ENCODE data around the gene PRKRIP1. TPM values are rescaled to one million over a fixed set of nuclear protein-coding genes. Genes with fewer than 3 reads are reported as not detected.
"Not testable (repeated sequence)": the region's sequence is repeated elsewhere in the genome, so short reads cannot be mapped to it uniquely, and the experiment has no call there.

Gene PRKRIP1
- total and polyA plus RNA-seq, 2 donors (not counting 1 experiment from before 2014, with no cell fraction given), result 13.8 to 16.3 TPM

GRCh38 chr7:102376964-102377466, 19.1 kb upstream of the PRKRIP1 start:
- no peaks in the 10 kb centered on the region for H3K36me3 ChIP-seq (ENCODE audit: control insufficient read depth, insufficient read depth, low read length)
- H2AFZ ChIP-seq (ENCODE audit: low read length), result no peak overlapping the region
- TF ChIP-seq EZH2 (IDR thresholded peaks at IDR 0.05; ENCODE audit: low read length, missing control alignments), result no peak
- TF ChIP-seq CTCF (conservative IDR thresholded peaks at IDR 0.05 in 1 of 2, IDR thresholded peaks at IDR 0.05 in 1 of 2; ENCODE audit: low read depth in 1 of 2, low read length in 2 of 2), result no peak
- H4K20me1 ChIP-seq (ENCODE audit: control insufficient read depth, extremely low read depth, insufficient read depth, low read length), result no peaks in the 10 kb centered on the region
- no peak overlapping the region for H3K4me3 ChIP-seq (replicated peaks in 1 of 4; ENCODE audit: control extremely low read depth in 1 of 4, insufficient read depth in 1 of 4, low read depth in 3 of 4, low read length in 4 of 4)
- H3K9me3 ChIP-seq (ENCODE audit: control insufficient read depth, insufficient read depth, low read depth, low read length), result no peaks in the 10 kb centered on the region
- no peaks in the 10 kb centered on the region for H3K27me3 ChIP-seq (ENCODE audit: control insufficient read depth, insufficient read depth, low read length)
- no peaks in the 10 kb centered on the region for H3K4me1 ChIP-seq (ENCODE audit: control insufficient read depth, extremely low read depth, insufficient read depth, low read length)
- H3K79me2 ChIP-seq (ENCODE audit: control insufficient read depth, insufficient read depth, low read length), result peaks cover 1% of the 10 kb centered on the region
- H3K4me2 ChIP-seq (ENCODE audit: extremely low read depth, insufficient read depth, low read length), result no peak overlapping the region
- H3K27ac ChIP-seq (ENCODE audit: insufficient read depth, low read length), result no peak overlapping the region
- H3K9ac ChIP-seq (ENCODE audit: insufficient read depth, low read length), result no peak overlapping the region
- DNase-seq (ENCODE audit: low read depth in 2 of 2), result no peak

- H3K36me3 ChIP-seq (ENCODE audit: control insufficient read depth, insufficient read depth, low read length); H3K79me2 ChIP-seq (ENCODE audit: control insufficient read depth, insufficient read depth, low read length); H3K27me3 ChIP-seq (ENCODE audit: control insufficient read depth, insufficient read depth, low read length); H3K4me2 ChIP-seq (ENCODE audit: extremely low read depth, insufficient read depth, low read length); H3K9ac ChIP-seq (ENCODE audit: insufficient read depth, low read length); H3K4me1 ChIP-seq (ENCODE audit: control insufficient read depth, extremely low read depth, insufficient read depth, low read length); DNase-seq (ENCODE audit: low read depth in 2 of 2); H2AFZ ChIP-seq (ENCODE audit: low read length); H3K27ac ChIP-seq (ENCODE audit: insufficient read depth, low read length); H4K20me1 ChIP-seq (ENCODE audit: control insufficient read depth, extremely low read depth, insufficient read depth, low read length); H3K9me3 ChIP-seq (ENCODE audit: control insufficient read depth, insufficient read depth, low read depth, low read length); H3K4me3 ChIP-seq (replicated peaks in 1 of 4; ENCODE audit: control extremely low read depth in 1 of 4, insufficient read depth in 1 of 4, low read depth in 3 of 4, low read length in 4 of 4): not testable (repeated sequence)
Measured at GRCh38 chr7:102380837-102381236, 15.3 kb upstream of the PRKRIP1 start.

GRCh38 chr7:102381696-102382425, 14.3 kb upstream of the PRKRIP1 start:
- not testable (repeated sequence) for H3K27me3 ChIP-seq (ENCODE audit: control insufficient read depth, insufficient read depth, low read length); H3K36me3 ChIP-seq (ENCODE audit: control insufficient read depth, insufficient read depth, low read length); H3K79me2 ChIP-seq (ENCODE audit: control insufficient read depth, insufficient read depth, low read length); H3K27ac ChIP-seq (ENCODE audit: insufficient read depth, low read length); H3K4me2 ChIP-seq (ENCODE audit: extremely low read depth, insufficient read depth, low read length); H3K9ac ChIP-seq (ENCODE audit: insufficient read depth, low read length); H3K4me1 ChIP-seq (ENCODE audit: control insufficient read depth, extremely low read depth, insufficient read depth, low read length); H3K4me3 ChIP-seq (replicated peaks in 1 of 4; ENCODE audit: control extremely low read depth in 1 of 4, insufficient read depth in 1 of 4, low read depth in 3 of 4, low read length in 4 of 4); H4K20me1 ChIP-seq (ENCODE audit: control insufficient read depth, extremely low read depth, insufficient read depth, low read length); DNase-seq (ENCODE audit: low read depth in 2 of 2); H3K9me3 ChIP-seq (ENCODE audit: control insufficient read depth, insufficient read depth, low read depth, low read length); H2AFZ ChIP-seq (ENCODE audit: low read length)

- peaks cover 6% of the 10 kb centered on the region for H3K36me3 ChIP-seq (ENCODE audit: control insufficient read depth, insufficient read depth, low read length)
- TF ChIP-seq CTCF (conservative IDR thresholded peaks at IDR 0.05 in 1 of 2, IDR thresholded peaks at IDR 0.05 in 1 of 2; ENCODE audit: low read depth in 1 of 2, low read length in 2 of 2) (no peak), EZH2 (IDR thresholded peaks at IDR 0.05; ENCODE audit: low read length, missing control alignments) (no peak)
- H2AFZ ChIP-seq (ENCODE audit: low read length), result no peak overlapping the region
- no peaks in the 10 kb centered on the region for H4K20me1 ChIP-seq (ENCODE audit: control insufficient read depth, extremely low read depth, insufficient read depth, low read length)
- no peak for DNase-seq (ENCODE audit: low read depth in 2 of 2)
- no peak overlapping the region for H3K4me2 ChIP-seq (ENCODE audit: extremely low read depth, insufficient read depth, low read length)
- H3K27me3 ChIP-seq (ENCODE audit: control insufficient read depth, insufficient read depth, low read length), result no peaks in the 10 kb centered on the region
- H3K79me2 ChIP-seq (ENCODE audit: control insufficient read depth, insufficient read depth, low read length), result no peaks in the 10 kb centered on the region
- no peak overlapping the region for H3K9ac ChIP-seq (ENCODE audit: insufficient read depth, low read length)
- no peaks in the 10 kb centered on the region for H3K4me1 ChIP-seq (ENCODE audit: control insufficient read depth, extremely low read depth, insufficient read depth, low read length)
- H3K9me3 ChIP-seq (ENCODE audit: control insufficient read depth, insufficient read depth, low read depth, low read length), result no peaks in the 10 kb centered on the region
- no peak overlapping the region for H3K27ac ChIP-seq (ENCODE audit: insufficient read depth, low read length)
- H3K4me3 ChIP-seq (replicated peaks in 1 of 4; ENCODE audit: control extremely low read depth in 1 of 4, insufficient read depth in 1 of 4, low read depth in 3 of 4, low read length in 4 of 4), result no peak overlapping the region
Measured at GRCh38 chr7:102387064-102387463, 9.1 kb upstream of the PRKRIP1 start.
